Measurements from ENCODE around the gene GFOD2.

GFOD2 gene

GRCh38 chr16:67668495-67669157 is 50.5 kb downstream of the GFOD2 start:
- FAIRE-seq, result no peak

GRCh38 chr16:67667817-67668494 is 51.2 kb downstream of the GFOD2 start:
- FAIRE-seq, result no peak

GRCh38 chr16:67667453-67667816 is 51.7 kb downstream of the GFOD2 start:
- FAIRE-seq, result no peak

- FAIRE-seq, result no peak
Measured at GRCh38 chr16:67666559-67667452, 52.3 kb downstream of the GFOD2 start, which contains the start of the genes C16orf86 and ENKD1. Gene C16orf86 (plus strand): TSS chr16:67666814. CDS start chr16:67666971, 157 bp downstream. Gene ENKD1 (minus strand): TSS chr16:67666750. CDS start chr16:67666442, 308 bp downstream.

- no peak for FAIRE-seq
Measured at GRCh38 chr16:67666032-67666551, 53.0 kb downstream of the GFOD2 start.

- no peak for FAIRE-seq
Measured at GRCh38 chr16:67665598-67665997, 53.5 kb downstream of the GFOD2 start.

- no peak for FAIRE-seq
Measured at GRCh38 chr16:67664871-67665270, 54.2 kb downstream of the GFOD2 start.

GRCh38 chr16:67664258-67664657 is 54.9 kb downstream of the GFOD2 start:
- no peak for FAIRE-seq

GRCh38 chr16:67663877-67664222 is 55.3 kb downstream of the GFOD2 start:
- no peak for FAIRE-seq

GRCh38 chr16:67663151-67663876 is 55.8 kb downstream of the GFOD2 start:
- FAIRE-seq, result no peak

GRCh38 chr16:67662653-67663010 is 56.5 kb downstream of the GFOD2 start:
- FAIRE-seq, result no peak

- FAIRE-seq, result no peak
Measured at GRCh38 chr16:67661886-67662652, 57.0 kb downstream of the GFOD2 start.

GRCh38 chr16:67661101-67661761 is 57.9 kb downstream of the GFOD2 start:
- FAIRE-seq, result no peak

- peak; percentile 93 for FAIRE-seq
Measured at GRCh38 chr16:67660564-67661028, 58.5 kb downstream of the GFOD2 start, which contains the start of gene PARD6A. Gene PARD6A (plus strand): TSS chr16:67660960. CDS start chr16:67661039, 79 bp downstream.

- FAIRE-seq, result no peak
Measured at GRCh38 chr16:67659675-67660563, 59.2 kb downstream of the GFOD2 start, which contains the start of gene ACD. Gene ACD (minus strand): TSS chr16:67660260. CDS start chr16:67660220, 40 bp downstream.

- no peak for FAIRE-seq
Measured at GRCh38 chr16:67658849-67659674, 60.1 kb downstream of the GFOD2 start.

GRCh38 chr16:67657751-67658518 is 61.2 kb downstream of the GFOD2 start:
- FAIRE-seq, result no peak

- no peak for FAIRE-seq
Measured at GRCh38 chr16:67657017-67657608, 62.0 kb downstream of the GFOD2 start.
